GM18502 (cell line): Measurements from ENCODE around the gene A4GALT.
A peak's percentile ranks its signal among the peaks of the same experiment; 100 is the strongest.

Source experiments
- ATAC-seq: cut with Tn5 transposase; IDR thresholded peaks from one replicate; pipeline ENCODE4 v1.9.1; 2021; ENCODE audit warnings: mild to moderate bottlenecking; ENCODE audit not compliant: unreplicated experiment, poor library complexity

The A4GALT gene

GRCh38 chr22:42654436-42655073 lies 66.1 kb downstream of the A4GALT start:
- no peak for ATAC-seq

- ATAC-seq, result no peak
Observed at GRCh38 chr22:42653999-42654398, 66.7 kb downstream of the A4GALT start.

DNA sequence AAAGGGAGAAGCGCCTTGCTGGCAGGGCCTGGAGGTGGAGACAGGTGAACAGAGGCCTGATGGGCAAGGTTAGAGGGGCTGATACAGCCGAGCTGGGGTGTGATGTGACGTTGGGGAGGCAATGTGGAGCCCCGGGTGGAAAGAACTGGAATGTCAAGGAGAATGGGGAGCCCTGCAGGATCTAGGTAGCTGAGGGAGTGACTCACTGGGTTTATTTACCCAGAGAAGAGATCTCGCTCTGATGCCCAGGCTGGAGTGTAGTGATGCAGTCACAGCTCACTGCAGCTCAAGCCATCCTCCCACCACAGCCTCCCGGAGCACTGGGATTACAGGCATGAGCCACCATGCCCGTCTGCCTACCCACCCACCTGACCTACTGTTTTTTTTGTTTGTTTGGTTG lies 69.5 kb downstream of the A4GALT start:
- ATAC-seq, result no peak

DNA sequence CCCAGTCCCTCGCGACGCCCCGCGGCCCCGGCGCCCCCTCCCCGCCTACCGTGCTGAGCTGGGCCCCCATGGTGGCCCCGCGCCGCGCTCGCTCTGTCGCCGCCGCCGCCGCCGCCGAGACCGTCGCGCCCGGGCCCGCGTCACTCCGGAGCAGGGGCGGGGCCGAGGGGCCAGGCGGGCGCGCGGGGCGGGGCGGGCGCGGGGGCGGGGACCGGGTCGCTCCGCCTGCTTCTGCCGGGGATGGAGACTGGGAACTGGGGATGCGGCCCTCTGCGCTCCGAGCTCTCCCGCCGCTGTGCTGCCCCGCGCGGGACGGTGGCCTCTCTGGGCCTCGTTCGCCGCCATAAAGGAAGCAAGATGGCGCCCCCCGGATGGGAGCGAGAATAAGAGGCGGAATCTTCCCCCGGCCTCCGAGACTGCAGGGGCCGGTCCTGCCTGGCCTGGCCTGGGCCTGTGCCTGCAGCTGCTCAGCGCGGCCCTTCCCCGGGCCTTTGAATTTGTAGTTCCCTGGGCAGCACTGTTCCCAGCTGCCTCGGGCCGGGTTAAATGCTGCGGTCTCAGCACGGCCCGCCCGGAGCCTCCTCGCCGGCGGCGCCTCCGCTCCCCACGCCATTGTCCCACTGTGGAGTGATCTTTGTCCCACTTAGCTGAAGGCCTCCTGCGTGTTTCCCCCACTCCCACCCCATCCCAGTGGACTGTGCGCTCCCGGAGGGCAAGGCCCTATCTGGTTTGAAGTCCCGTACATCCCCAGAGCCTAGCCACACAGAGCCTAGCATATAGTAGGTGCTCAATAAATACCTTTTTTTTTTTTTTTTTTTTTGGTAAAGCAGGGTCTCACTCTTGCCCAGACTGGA lies 71.2 kb downstream of the A4GALT start, which contains the start of gene CYB5R3:
Gene CYB5R3 (minus strand): TSS at position 147 of the 854 bp plus-strand sequence. CDS start 77 bp downstream, at position 70.
- peak; percentile 64 for ATAC-seq

- peak; percentile 58 for ATAC-seq
Observed at GRCh38 chr22:42648368-42649245, 72.1 kb downstream of the A4GALT start.

- no peak for ATAC-seq
Observed at GRCh38 chr22:42648017-42648367, 72.7 kb downstream of the A4GALT start.

DNA sequence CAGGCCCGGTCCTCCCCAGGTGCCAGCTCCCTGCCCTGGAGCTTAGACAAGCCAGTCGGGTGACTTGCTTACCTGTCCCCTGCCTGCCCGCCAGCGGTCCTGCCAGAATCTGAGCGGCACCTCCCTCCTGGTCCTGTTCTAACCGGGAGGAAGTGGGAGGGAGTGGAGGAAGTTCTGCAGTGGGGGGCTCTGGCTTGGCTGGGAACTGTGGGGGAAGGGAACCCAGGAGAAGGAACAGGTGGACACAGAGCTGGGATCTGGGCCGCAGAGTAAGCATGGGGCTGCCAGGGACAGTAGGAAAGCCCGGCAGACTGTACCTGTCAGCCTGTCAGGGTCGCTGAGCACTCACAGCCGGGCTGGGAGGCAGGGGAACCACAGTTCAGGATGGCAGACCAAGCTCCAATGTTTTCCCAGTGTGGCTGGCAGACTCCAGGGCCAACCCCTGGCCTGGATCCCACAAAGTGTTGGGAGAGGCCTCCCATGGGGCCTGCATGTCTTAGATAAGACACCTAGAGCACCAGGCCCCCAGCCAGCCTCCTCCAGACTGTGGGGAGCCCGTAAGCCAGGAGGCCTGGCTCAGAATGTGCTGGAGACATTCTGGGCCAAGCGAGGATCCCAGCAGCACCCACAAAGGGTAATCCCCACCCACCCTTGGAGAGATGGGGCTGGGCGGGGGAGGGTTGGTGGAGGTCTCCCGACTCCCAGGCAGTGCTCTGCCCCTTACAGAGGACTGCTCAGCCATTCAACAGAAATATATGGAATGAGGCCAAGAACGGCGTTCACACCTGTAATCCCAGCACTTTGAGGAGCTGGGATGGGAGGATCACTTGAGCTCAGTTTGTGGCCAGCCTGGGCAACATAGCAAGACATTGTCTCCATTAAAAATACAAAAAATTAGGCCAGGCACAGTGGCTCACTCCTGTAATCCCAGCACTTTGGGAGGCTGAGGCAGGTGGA lies 73.8 kb downstream of the A4GALT start:
- no peak for ATAC-seq

DNA sequence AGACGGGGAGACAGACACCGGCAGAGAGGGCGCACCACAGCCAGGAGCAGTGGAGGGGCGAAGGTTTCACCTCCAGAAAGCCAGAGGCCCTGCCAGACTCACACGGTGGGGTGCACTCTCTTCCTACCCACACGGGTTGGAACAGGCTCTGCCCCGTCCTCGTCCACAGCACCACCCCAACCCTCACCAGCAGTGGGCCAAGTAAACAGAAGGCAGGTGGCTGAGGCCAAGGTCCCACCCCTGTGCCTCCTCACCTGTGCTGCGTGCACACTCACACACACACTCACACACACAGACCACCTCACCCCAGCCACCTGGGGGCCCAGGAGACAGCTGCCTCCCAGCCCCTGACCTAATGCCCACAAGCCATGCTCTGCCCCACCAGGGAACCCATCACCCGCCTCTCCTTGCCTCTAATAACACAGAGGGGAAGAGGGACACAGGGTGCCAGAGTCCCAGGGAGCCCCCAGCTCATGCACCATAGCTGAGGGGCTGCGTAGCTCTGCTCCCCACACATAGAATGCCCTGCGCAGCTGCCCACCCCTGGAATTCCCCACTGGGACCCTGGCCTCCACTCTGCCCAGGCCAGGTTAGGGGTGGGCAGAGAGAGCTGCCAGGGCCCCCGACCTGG lies 74.6 kb downstream of the A4GALT start:
- no peak for ATAC-seq

DNA sequence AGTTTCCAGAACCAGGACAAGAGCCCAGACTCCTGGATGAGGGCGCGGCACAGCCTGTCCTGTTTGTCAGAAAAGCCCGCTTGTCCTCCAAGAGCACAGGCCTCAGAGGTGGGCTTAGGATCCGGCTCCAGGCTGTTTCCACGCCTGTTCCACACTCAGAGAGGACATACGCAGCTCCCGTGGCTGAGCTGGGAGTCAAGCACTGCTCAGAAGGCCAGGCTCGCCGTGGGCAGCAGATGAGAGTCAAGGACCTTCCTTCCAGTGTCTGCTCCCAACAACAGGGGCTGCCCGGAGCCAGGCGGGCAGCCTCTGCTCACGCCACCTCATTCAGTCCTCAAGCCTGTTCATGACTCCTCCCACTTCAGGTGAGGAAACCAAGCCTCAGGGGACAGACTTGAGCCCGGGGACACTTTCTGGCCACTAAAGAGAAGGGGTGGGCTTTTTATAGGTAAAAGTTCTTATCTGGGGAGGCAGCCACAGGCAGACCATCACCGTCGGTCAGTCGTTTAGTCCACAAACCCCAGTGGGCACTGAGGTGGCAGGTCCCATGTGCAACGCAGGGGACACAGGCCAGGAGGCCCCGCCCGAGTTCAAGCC lies 75.2 kb downstream of the A4GALT start:
- no peak for ATAC-seq

GRCh38 chr22:42644422-42645340 lies 76.0 kb downstream of the A4GALT start:
- no peak for ATAC-seq

DNA sequence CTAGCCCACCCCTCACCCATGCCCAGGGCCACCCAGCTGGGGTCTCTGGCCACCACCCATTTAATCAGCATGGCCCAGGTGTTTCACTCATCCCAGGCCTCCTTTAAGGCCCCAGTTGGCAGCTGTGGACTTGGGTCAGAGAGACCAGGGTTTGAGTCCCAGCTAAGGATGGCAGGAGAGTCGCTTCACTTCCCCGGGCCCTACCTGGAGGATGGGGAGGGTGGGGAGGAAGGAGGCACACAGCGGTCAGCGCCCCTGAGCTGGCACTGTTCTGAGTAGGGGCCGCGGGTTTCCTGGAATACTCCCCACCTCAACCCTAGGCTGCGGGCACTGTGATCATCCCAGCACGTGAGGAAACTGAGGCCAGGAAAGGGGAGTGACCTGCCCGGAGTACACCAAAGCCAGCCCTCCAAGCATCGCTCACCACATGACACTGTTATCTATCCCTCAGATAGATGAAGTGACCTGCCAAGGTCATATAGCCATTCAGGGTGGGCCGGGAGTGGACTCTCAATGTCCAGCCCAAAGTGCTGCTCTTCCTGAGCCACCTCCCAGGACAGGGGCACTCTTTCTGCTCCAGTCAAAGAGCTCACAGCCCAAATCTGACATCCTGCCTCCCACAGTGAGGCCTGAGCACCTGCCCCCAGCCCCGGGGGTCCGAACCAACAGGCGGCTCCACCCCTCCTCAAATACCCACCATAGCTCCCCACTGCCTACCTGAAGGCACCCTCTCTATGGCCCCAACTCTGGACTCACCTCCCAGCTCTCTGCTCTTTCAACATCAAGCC lies 76.8 kb downstream of the A4GALT start:
- ATAC-seq, result no peak

GRCh38 chr22:42642806-42643633 lies 77.7 kb downstream of the A4GALT start:
- no peak for ATAC-seq
